CD14-positive monocyte (primary cell): ENCODE measurements around the gene DERL3. TPM values are rescaled to one million over a fixed set of nuclear protein-coding genes. Genes with fewer than 3 reads are reported as not detected.

Experiments
- DNase-seq, 3 donors: peaks; one replicate each; pipeline ENCODE4 v3.0.0-alpha.2; 2011 to 2022
- H2AFZ ChIP-seq: 2 replicates; pipeline ENCODE4 v1.6.0; 2012; ENCODE audit warnings: mild to moderate bottlenecking, low read depth, low read length, inconsistent platforms; ENCODE audit not compliant: insufficient read depth, poor library complexity, severe bottlenecking
- H3K27ac ChIP-seq, 2 donors: 1 replicate in 1 of 2; 2 replicates in 1 of 2; pipeline ENCODE4 v1.5.1; 2012 to 2013; ENCODE audit warnings: low read length in 2 of 2, control low read depth in 1 of 2, inconsistent platforms in 1 of 2, low read depth in 1 of 2, mild to moderate bottlenecking in 1 of 2
- H3K27me3 ChIP-seq, 2 donors: one replicate each; pipeline versions ENCODE4 v1.6.0 to v1.6.1; 2011 to 2013; ENCODE audit warnings: low read length in 2 of 2; ENCODE audit not compliant: control insufficient read depth in 2 of 2, insufficient read depth in 2 of 2
- H3K36me3 ChIP-seq, 2 donors: replicated peaks in 1 of 2; 1 replicate in 1 of 2; 2 replicates in 1 of 2; pipeline versions ENCODE4 v1.5.1 to v1.6.1; 2012 to 2013; ENCODE audit warnings: low read length in 2 of 2, control low read depth in 1 of 2, inconsistent platforms in 1 of 2, mild to moderate bottlenecking in 1 of 2; ENCODE audit not compliant: insufficient read depth in 2 of 2, control insufficient read depth in 1 of 2
- H3K4me1 ChIP-seq, 2 donors: 1 replicate in 1 of 2; 2 replicates in 1 of 2; pipeline versions ENCODE4 v1.5.1 to v1.6.1; 2012 to 2013; ENCODE audit warnings: low read length in 2 of 2, control low read depth in 1 of 2, inconsistent platforms in 1 of 2, mild to moderate bottlenecking in 1 of 2, moderate library complexity in 1 of 2; ENCODE audit not compliant: insufficient read depth in 2 of 2, control insufficient read depth in 1 of 2
- H3K4me2 ChIP-seq: replicated peaks from 2 replicates; pipeline ENCODE3; 2012; ENCODE audit warnings: low read length, moderate library complexity, mild to moderate bottlenecking; ENCODE audit not compliant: poor library complexity, severe bottlenecking; ENCODE audit errors: extremely low read depth
- H3K4me3 ChIP-seq, 3 experiments: fragments of 200-600 bp in 1 of 3; sonication (generic) in 1 of 3; replicated peaks in 1 of 3; 1 replicate in 2 of 3; 2 replicates in 1 of 3; pipeline ENCODE4 v1.5.1; 2011 to 2013; ENCODE audit warnings: low read length in 3 of 3, mild to moderate bottlenecking in 3 of 3, control low read depth in 2 of 3, low read depth in 2 of 3, inconsistent platforms in 1 of 3, moderate library complexity in 1 of 3
- H3K79me2 ChIP-seq: 2 replicates; pipeline ENCODE4 v1.6.0; 2012; ENCODE audit warnings: mild to moderate bottlenecking, control low read depth, inconsistent platforms, low read length, moderate library complexity; ENCODE audit not compliant: insufficient read depth
- H3K9ac ChIP-seq: 2 replicates; pipeline ENCODE4 v1.6.0; 2017; ENCODE audit warnings: low read length, mild to moderate bottlenecking; ENCODE audit not compliant: insufficient read depth, poor library complexity, severe bottlenecking
- H3K9me3 ChIP-seq, 2 donors: replicated peaks in 1 of 2; 1 replicate in 1 of 2; 2 replicates in 1 of 2; pipeline versions ENCODE4 v1.5.1 to v1.6.1; 2012 to 2013; ENCODE audit warnings: low read length in 2 of 2, control low read depth in 1 of 2; ENCODE audit not compliant: control insufficient read depth in 1 of 2, insufficient read depth in 1 of 2
- H4K20me1 ChIP-seq: 2 replicates; pipeline ENCODE4 v1.6.0; 2012; ENCODE audit warnings: mild to moderate bottlenecking, low read length, control low read depth, moderate library complexity; ENCODE audit not compliant: insufficient read depth
- H3K27ac Mint-ChIP-seq, 7 donors: one replicate each; pipeline ENCODE4 v1.8.0; 2020; ENCODE audit warnings: mild to moderate bottlenecking in 7 of 7, mixed read lengths in 7 of 7, moderate library complexity in 6 of 7, inconsistent platforms in 2 of 7
- H3K27me3 Mint-ChIP-seq, 3 donors: one replicate each; pipeline ENCODE4 v1.8.0; 2021 to 2022; ENCODE audit warnings: low read depth in 3 of 3, mild to moderate bottlenecking in 3 of 3, mixed read lengths in 3 of 3, moderate library complexity in 3 of 3, inconsistent platforms in 1 of 3
- H3K36me3 Mint-ChIP-seq, 2 donors: one replicate each; pipeline ENCODE4 v1.8.0; 2020; ENCODE audit warnings: mixed read lengths in 2 of 2, inconsistent platforms in 1 of 2, mild to moderate bottlenecking in 1 of 2
- H3K4me1 Mint-ChIP-seq: one replicate; pipeline ENCODE4 v1.8.0; 2020; ENCODE audit warnings: mild to moderate bottlenecking, mixed read lengths
- H3K4me3 Mint-ChIP-seq, 2 donors: one replicate each; pipeline ENCODE4 v1.8.0; 2020; ENCODE audit warnings: mild to moderate bottlenecking in 2 of 2, mixed read lengths in 2 of 2, moderate library complexity in 1 of 2
- H3K9me3 Mint-ChIP-seq, 7 donors: one replicate each; pipeline ENCODE4 v1.8.0; 2020 to 2022; ENCODE audit warnings: mixed read lengths in 7 of 7, mild to moderate bottlenecking in 6 of 7, moderate library complexity in 6 of 7, inconsistent platforms in 2 of 7
- CTCF ChIP-seq: fragments of 200-600 bp; IDR thresholded peaks from one replicate; pipeline ENCODE4 v1.8.0; 2022; ENCODE audit warnings: antibody characterized with exemption, mild to moderate bottlenecking
- WGBS: methylation state at CpG from one replicate; pipeline ENCODE4 v1.1.5; 2013; ENCODE audit warnings: missing lambda C conversion rate; ENCODE audit not compliant: insufficient coverage; 5-methylcytosine and 5-hydroxymethylcytosine counted together
- intact Hi-C, 2 donors: fragments of 100-400 bp; cut with micrococcal nuclease; formaldehyde crosslinking; loops; one replicate each; pipeline versions ENCODE4 v1.15.0 to v1.15.1; 2023
- polyA plus RNA-seq, 3 donors: library from polyadenylated mRNA; depleted of rRNA in 1 of 3; unstranded in 2 of 3; stranded (reverse) in 1 of 3; fragments of 300-500 nt in 2 of 3; fragments of >200 nt in 1 of 3; fragmentation: Illumina TruSeq in 2 of 3; gene quantifications; 1 replicate in 2 of 3; 2 replicates in 1 of 3; pipeline ENCODE4 v1.2.3, GENCODE V29; 2012 to 2021

DERL3 gene
- polyA plus RNA-seq, 3 donors = 0.23 to 0.64 (median 0.28) TPM

DNA sequence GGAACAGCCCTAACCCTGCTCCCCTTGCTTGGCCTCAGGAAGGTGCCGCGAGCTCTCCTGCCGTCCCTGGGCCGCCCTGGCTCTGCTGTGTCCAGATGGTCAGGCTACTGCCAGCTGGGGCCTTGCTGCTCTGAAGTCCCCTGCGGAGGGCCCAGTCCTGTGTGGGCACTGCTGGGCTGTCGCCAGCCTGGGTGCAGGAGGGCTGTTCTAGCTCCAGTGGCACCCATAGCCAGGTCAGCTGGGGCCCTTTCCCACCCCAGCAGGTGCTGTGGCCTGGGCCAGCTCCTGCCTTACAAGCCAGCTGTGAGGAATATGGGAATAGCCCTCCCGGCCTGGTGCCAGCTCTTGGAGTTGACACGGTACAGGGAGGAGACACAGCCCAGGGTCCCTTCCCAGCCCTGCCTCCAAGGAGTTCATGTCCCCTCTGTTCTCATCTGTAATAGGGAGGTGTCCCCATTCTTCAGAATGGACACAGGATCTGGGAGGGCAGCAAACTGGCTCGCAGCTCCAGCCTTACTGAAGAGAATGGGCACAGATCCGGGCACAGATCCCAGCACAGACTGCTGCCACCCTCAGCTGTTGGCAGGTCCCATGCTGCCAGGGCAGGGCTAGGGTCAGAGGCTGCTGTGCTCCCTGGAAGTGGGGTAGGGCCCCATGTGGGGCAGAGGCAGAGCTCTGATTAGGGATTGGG, 3.9 kb downstream of the DERL3 start:
- H3K9me3 Mint-ChIP-seq = no peaks in the 10 kb centered on the region
- no peak overlapping the region for H3K4me2 ChIP-seq
- no peaks in the 10 kb centered on the region for H3K27me3 ChIP-seq
- 97% methylated on average over 9 of the region's 10 CpGs for WGBS
- peak overlapping the region in 2 of 7 donors; percentile 9 to 68 for H3K27ac Mint-ChIP-seq
- H2AFZ ChIP-seq = no peak overlapping the region
- H4K20me1 ChIP-seq = peaks cover 30% of the 10 kb centered on the region
- no peak overlapping the region for H3K4me3 Mint-ChIP-seq
- intact Hi-C loops = loop anchor here in 1 of 2 donors (5.0 kb wide), 1 partner anchor 118 kb away; no protein-coding TSS in a partner anchor
- no peak overlapping the region for H3K27ac ChIP-seq
- peaks cover 1 to 8% (median 3%) of the 10 kb centered on the region in 3 donors for H3K27me3 Mint-ChIP-seq
- H3K79me2 ChIP-seq = no peaks in the 10 kb centered on the region
- no peak for TF ChIP-seq CTCF
- no peak overlapping the region for H3K4me3 ChIP-seq
- no peak overlapping the region for H3K9ac ChIP-seq
- peaks cover 20% of the 10 kb centered on the region for H3K4me1 Mint-ChIP-seq
- DNase-seq = peak in 1 of 3 donors; percentile 3
- H3K36me3 ChIP-seq = peaks cover 51 to 67% of the 10 kb centered on the region in 2 donors
- H3K9me3 ChIP-seq = no peaks in the 10 kb centered on the region
- peaks cover 36 to 68% of the 10 kb centered on the region in 2 donors for H3K36me3 Mint-ChIP-seq
- peaks cover 16 to 17% of the 10 kb centered on the region in 2 donors for H3K4me1 ChIP-seq

DNA sequence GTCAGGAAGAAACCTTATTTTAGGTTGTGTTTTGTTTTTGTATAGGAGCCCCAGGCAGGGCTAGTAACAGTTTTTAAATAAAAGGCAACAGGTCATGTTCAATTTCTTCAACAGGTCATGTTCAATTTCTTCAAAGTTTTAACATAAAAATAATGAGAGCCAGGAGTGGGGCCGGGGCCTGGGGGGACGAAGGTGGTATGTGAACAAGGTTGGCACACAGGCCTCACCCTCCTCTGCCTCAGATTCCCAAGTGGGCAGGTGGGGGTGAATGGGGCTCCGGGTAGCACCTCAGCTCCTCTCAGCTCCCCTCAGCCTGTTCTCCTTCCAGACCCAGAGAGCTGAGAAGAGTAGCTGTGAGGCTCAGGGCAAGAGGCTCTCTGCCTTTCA, 4.4 kb downstream of the DERL3 start:
- H3K9ac ChIP-seq = no peak overlapping the region
- TF ChIP-seq CTCF = no peak
- Mint-ChIP-seq H3K27ac (peak overlapping the region in 1 of 7 donors; percentile 2), H3K4me1 (peaks cover 16% of the 10 kb centered on the region), H3K27me3 (peaks cover 1 to 8% (median 3%) of the 10 kb centered on the region in 3 donors), H3K4me3 (no peak overlapping the region), H3K9me3 (no peaks in the 10 kb centered on the region), H3K36me3 (peaks cover 41 to 73% of the 10 kb centered on the region in 2 donors)
- WGBS = no CpG with 5 or more reads among the region's 3 CpGs
- H3K4me1 ChIP-seq = peaks cover 11 to 12% of the 10 kb centered on the region in 2 donors
- no peaks in the 10 kb centered on the region for H3K9me3 ChIP-seq
- no peaks in the 10 kb centered on the region for H3K79me2 ChIP-seq
- intact Hi-C loops = no loop called here
- no peak overlapping the region for H3K4me2 ChIP-seq
- H3K27me3 ChIP-seq = no peaks in the 10 kb centered on the region
- H3K4me3 ChIP-seq = no peak overlapping the region
- H3K36me3 ChIP-seq = peaks cover 51 to 72% of the 10 kb centered on the region in 2 donors
- H4K20me1 ChIP-seq = peaks cover 30% of the 10 kb centered on the region
- H3K27ac ChIP-seq = no peak overlapping the region
- no peak overlapping the region for H2AFZ ChIP-seq
- DNase-seq = peak in 1 of 3 donors; percentile 2
